ENCODE measurements around the gene UMAD1.

Gene UMAD1

GRCh38 chr7:7907306-7907705 lies 266.8 kb downstream of the UMAD1 start:
- FAIRE-seq, result no peak

GRCh38 chr7:7908622-7909145 lies 268.1 kb downstream of the UMAD1 start:
- no peak for FAIRE-seq

- FAIRE-seq, result no peak
Measured at GRCh38 chr7:7909376-7909775, 268.8 kb downstream of the UMAD1 start.

- FAIRE-seq, result no peak
Measured at GRCh38 chr7:7911369-7912123, 271.0 kb downstream of the UMAD1 start.

GRCh38 chr7:7912937-7913336 lies 272.4 kb downstream of the UMAD1 start:
- FAIRE-seq, result no peak

GRCh38 chr7:7913504-7913903 lies 273.0 kb downstream of the UMAD1 start:
- FAIRE-seq, result no peak

GRCh38 chr7:7914547-7914946 lies 274.0 kb downstream of the UMAD1 start:
- FAIRE-seq, result no peak

- FAIRE-seq, result no peak
Measured at GRCh38 chr7:7916064-7916463, 275.5 kb downstream of the UMAD1 start.

GRCh38 chr7:7917593-7917992 lies 277.0 kb downstream of the UMAD1 start:
- no peak for FAIRE-seq

- FAIRE-seq, result no peak
Measured at GRCh38 chr7:7918736-7919448, 278.3 kb downstream of the UMAD1 start.

GRCh38 chr7:7919449-7919945 lies 278.9 kb downstream of the UMAD1 start:
- FAIRE-seq, result no peak

- no peak for FAIRE-seq
Measured at GRCh38 chr7:7920056-7920455, 279.5 kb downstream of the UMAD1 start.

- no peak for FAIRE-seq
Measured at GRCh38 chr7:7920481-7920880, 279.9 kb downstream of the UMAD1 start.

GRCh38 chr7:7921830-7922229 lies 281.3 kb downstream of the UMAD1 start:
- no peak for FAIRE-seq

GRCh38 chr7:7922684-7923385 lies 282.3 kb downstream of the UMAD1 start:
- FAIRE-seq, result no peak

- no peak for FAIRE-seq
Measured at GRCh38 chr7:7923818-7924217, 283.3 kb downstream of the UMAD1 start.

GRCh38 chr7:7924303-7924702 lies 283.8 kb downstream of the UMAD1 start:
- FAIRE-seq, result no peak

All from TTC549 (cell line).